ENCODE data around the gene COG8. TPM values are rescaled to one million over a fixed set of nuclear protein-coding genes. Genes with fewer than 3 reads are reported as not detected.
"Not testable (repeated sequence)": the region's sequence is repeated elsewhere in the genome, so short reads cannot be mapped to it uniquely, and the experiment has no call there.

The COG8 gene
- total RNA-seq, 1 donor from 2014 or later: 32.3 TPM

DNA sequence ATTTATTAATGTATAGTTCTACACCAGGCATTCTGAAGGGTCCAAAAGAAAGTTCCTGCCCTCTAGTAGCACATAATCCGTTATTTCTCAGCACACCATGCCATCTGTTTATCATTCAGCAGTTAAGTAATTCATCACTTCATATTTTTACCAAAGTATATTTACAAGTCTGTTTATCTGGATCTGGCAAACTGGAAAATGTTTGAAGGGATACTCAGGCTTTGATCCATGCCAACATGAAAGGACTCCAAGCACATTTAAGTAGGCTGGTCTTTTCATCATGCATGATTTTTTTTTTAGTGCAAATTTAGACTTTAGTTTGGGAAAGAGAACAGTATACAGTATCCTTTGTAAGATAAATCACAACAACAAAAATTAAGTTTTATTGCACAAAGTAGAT is 32.3 kb downstream of the COG8 start:
- peaks cover 2% of the 10 kb centered on the region for H3K4me1 ChIP-seq
- H3K9me3 ChIP-seq: no peaks in the 10 kb centered on the region
- H3K27ac ChIP-seq: no peak overlapping the region
- peaks cover 8% of the 10 kb centered on the region for H3K36me3 ChIP-seq
- TF ChIP-seq, protein P1, sequence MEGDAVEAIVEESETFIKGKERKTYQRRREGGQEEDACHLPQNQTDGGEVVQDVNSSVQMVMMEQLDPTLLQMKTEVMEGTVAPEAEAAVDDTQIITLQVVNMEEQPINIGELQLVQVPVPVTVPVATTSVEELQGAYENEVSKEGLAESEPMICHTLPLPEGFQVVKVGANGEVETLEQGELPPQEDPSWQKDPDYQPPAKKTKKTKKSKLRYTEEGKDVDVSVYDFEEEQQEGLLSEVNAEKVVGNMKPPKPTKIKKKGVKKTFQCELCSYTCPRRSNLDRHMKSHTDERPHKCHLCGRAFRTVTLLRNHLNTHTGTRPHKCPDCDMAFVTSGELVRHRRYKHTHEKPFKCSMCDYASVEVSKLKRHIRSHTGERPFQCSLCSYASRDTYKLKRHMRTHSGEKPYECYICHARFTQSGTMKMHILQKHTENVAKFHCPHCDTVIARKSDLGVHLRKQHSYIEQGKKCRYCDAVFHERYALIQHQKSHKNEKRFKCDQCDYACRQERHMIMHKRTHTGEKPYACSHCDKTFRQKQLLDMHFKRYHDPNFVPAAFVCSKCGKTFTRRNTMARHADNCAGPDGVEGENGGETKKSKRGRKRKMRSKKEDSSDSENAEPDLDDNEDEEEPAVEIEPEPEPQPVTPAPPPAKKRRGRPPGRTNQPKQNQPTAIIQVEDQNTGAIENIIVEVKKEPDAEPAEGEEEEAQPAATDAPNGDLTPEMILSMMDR (IDR thresholded peaks at IDR 0.05): no peak
- H3K27me3 ChIP-seq: no peaks in the 10 kb centered on the region
- intact Hi-C loops (cut with DNase I): no loop called here
- ATAC-seq: no peak
- no peak for DNase-seq
- H3K4me3 ChIP-seq: no peak overlapping the region

DNA sequence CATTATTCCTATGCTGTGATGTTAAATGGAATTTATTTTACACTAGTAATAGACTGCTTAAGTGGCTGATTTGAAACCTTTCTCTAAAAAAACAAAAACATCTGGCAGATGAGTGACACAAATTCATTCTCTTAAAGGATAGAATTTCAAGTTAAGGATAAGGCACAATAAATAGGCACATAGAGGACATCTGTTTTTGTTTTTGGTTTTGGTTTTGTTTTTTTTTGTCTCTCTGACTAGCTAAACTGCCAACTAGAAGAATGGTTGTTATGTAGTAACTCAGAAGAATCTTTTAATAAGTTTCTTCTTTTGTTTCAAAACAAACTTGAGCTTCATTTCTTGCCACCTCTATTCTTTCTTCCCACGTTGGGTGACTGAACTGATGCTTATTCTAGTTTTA is 33.3 kb downstream of the COG8 start:
- no peak for ATAC-seq

DNA sequence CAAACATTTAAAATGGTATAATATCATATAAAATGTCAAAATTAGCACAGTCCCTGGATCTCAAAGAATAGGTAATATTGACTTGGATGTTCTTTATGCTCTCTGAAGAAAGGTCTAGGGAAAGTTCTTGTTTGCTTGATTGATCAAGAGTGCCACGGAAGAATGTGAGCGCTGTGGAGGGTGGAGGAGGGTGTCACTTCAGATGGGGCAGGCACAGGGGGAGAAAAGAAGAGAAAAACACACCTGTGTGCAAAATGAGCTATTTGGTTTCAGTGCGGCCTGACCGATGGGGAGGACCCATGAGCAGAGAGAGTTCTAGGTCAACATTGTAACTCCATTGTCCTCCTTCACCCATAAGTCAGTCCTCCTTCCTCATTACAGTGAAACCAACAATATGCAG is 37.1 kb downstream of the COG8 start:
- TF ChIP-seq, protein P1 (IDR thresholded peaks at IDR 0.05): no peak
- no peaks in the 10 kb centered on the region for H3K9me3 ChIP-seq
- no peaks in the 10 kb centered on the region for H3K4me1 ChIP-seq
- H3K27ac ChIP-seq: no peak overlapping the region
- H3K27me3 ChIP-seq: no peaks in the 10 kb centered on the region
- ATAC-seq (no peak), DNase-seq (no peak)
- peaks cover 37% of the 10 kb centered on the region for H3K36me3 ChIP-seq
- intact Hi-C loops (cut with DNase I): no loop called here
- no peak overlapping the region for H3K4me3 ChIP-seq

More for the DNA sequence above, 33.3 kb downstream of the COG8 start:
- TF ChIP-seq, protein P1 (IDR thresholded peaks at IDR 0.05): no peak
- intact Hi-C loops (cut with DNase I): no loop called here
- Histone ChIP-seq H3K4me1 (no peaks in the 10 kb centered on the region), H3K9me3 (no peaks in the 10 kb centered on the region), H3K4me3 (no peak overlapping the region), H3K27me3 (no peaks in the 10 kb centered on the region), H3K36me3 (peaks cover 17% of the 10 kb centered on the region), H3K27ac (no peak overlapping the region)
- DNase-seq: no peak

DNA sequence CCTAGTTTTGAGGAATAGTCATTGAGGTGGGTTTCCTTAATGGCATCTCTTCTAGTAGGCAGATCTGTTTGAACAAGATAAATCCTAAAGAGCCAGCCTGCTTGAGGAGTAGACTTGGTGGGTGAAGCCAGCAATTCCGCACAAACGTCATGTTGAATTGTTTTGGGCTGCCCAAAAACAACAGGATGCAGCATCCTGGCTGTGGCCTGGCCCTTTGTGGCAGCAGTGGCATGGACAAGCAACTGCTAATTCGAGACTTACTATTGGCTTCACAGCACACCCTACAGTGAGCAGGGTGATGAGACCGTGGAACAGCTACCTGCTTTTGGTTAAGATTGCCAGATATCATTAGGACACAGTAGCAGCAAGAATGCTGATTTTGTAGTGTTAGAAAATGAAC is 37.5 kb downstream of the COG8 start:
- Histone ChIP-seq H3K36me3 (peaks cover 37% of the 10 kb centered on the region), H3K27ac (no peak overlapping the region), H3K9me3 (no peaks in the 10 kb centered on the region), H3K4me1 (no peaks in the 10 kb centered on the region), H3K27me3 (no peaks in the 10 kb centered on the region), H3K4me3 (no peak overlapping the region)
- intact Hi-C loops (cut with DNase I): no loop called here
- TF ChIP-seq, protein P1 (IDR thresholded peaks at IDR 0.05): no peak
- no peak for ATAC-seq
- no peak for DNase-seq

DNA sequence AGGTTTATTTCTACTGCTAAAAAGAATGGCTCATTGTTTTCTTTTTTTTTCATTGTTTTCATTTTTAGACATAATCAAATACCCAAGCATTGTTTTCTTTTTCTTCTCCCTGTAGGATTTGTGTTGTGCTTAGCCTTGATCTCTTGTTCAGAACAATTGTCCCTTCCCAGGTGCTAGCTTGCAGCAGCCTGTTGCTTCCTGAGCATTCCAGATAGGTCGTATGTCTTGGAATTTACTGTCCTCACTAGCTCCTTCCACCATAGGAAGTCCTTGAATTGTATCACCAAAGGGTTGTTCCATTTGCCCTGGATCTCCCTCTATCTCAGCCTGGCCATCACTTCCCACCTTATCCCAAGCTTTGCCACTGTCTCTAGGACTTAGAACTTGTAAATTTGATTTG is 38.2 kb downstream of the COG8 start:
- H3K4me1 ChIP-seq: no peaks in the 10 kb centered on the region
- intact Hi-C loops (cut with DNase I): no loop called here
- DNase-seq (no peak), ATAC-seq (no peak)
- no peaks in the 10 kb centered on the region for H3K27me3 ChIP-seq
- peaks cover 37% of the 10 kb centered on the region for H3K36me3 ChIP-seq
- H3K27ac ChIP-seq: no peak overlapping the region
- TF ChIP-seq, protein P1 (IDR thresholded peaks at IDR 0.05): no peak
- no peaks in the 10 kb centered on the region for H3K9me3 ChIP-seq
- no peak overlapping the region for H3K4me3 ChIP-seq

DNA sequence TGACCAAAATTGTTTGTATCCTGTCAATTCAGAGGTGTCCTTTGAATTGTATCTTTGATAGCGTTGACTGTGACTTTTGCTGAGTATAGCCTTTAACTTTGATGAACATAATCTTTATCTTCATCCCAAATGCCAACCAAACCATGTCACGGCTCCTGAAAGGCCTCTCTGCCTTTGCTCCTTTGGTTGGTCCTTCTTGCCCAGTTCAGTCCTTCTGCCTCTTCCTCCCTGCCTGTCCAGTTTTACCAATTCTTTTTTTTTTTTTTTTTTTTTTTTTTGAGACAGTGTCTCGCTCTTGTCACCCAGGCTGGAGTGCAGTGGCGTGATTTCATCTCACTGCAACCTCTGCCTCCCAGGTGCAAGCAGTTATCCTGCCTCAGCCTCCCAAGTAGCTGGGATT is 41.1 kb downstream of the COG8 start:
- Histone ChIP-seq H3K4me1 (no peaks in the 10 kb centered on the region), H3K27me3 (no peaks in the 10 kb centered on the region), H3K9me3 (no peaks in the 10 kb centered on the region), H3K27ac (no peak overlapping the region), H3K36me3 (peaks cover 30% of the 10 kb centered on the region), H3K4me3 (no peak overlapping the region)
- DNase-seq: no peak
- TF ChIP-seq, protein P1 (IDR thresholded peaks at IDR 0.05): no peak
- intact Hi-C loops (cut with DNase I): no loop called here
- no peak for ATAC-seq

DNA sequence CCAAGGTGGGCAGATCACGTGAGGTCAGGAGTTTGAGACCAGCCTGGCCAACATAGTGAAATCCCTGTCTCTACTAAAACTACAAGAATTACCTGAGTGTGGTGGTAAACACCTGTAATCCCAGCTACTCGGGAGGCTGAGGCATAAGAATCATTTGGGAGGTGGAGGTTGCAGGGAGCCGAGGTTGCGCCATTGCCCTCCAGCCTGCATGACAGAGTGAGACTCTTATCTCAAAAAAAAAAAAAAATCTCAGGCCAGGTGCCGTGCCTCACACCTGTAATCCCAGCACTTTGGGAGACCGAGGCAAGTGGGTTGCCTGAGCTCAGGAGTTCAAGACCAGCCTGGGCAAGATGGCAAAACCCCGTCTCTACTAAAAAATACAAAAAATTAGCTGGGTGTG is 42.6 kb downstream of the COG8 start:
- H3K27me3 ChIP-seq; H3K4me1 ChIP-seq; H3K4me3 ChIP-seq; DNase-seq; H3K9me3 ChIP-seq; ATAC-seq; H3K27ac ChIP-seq; intact Hi-C loops (cut with DNase I): not testable (repeated sequence)
- peaks cover 26% of the 10 kb centered on the region for H3K36me3 ChIP-seq
